ENCODE data around the gene INTS14.

Gene INTS14

DNA sequence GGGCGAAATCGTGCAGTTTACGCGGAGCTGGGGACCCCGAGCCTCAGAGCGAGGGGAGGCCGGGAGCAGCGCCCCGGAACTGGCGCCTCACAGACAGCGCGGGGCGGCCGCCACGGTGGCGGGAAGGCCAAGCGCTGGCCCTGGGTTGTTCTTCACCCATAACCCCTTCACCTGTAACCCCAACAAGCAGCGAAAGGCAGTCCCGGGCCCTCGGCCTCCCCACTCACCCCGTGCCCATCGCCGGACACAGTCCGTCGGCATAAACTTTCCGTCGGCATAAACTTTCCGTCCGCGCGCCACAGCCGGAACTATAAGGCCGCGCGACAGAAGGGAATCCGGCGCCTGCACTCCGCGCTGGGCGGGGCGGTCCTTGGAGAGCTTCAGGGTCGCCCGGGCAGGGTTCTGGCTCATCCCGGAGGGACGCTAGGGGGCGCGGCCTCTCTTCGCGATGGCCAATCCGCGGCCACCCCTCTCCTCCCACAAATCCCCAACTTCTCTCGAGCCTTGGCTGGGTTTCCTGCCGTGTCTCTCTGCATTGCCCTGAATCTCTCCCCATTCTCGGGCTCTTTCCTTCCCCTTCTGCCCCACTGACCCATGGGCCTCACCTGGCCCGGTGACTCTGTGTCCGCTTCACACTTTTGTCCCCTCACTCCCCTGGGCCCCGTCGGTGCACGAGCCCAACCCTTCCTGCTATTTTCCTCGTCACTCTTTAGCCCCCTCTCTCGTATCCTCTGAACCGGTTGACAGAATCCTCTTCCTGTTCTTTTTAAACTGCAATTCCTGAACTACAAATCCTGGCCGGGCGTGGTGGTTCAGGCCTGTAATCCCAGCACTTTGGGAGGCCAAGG is at the start of gene INTS14:
Gene INTS14 (minus strand): TSS at position 261 of the 848 bp plus-strand sequence. CDS start 3,751 bp downstream, outside the sequence.
- DNase-seq: peak; percentile 44 to 97 (median 94)

DNA sequence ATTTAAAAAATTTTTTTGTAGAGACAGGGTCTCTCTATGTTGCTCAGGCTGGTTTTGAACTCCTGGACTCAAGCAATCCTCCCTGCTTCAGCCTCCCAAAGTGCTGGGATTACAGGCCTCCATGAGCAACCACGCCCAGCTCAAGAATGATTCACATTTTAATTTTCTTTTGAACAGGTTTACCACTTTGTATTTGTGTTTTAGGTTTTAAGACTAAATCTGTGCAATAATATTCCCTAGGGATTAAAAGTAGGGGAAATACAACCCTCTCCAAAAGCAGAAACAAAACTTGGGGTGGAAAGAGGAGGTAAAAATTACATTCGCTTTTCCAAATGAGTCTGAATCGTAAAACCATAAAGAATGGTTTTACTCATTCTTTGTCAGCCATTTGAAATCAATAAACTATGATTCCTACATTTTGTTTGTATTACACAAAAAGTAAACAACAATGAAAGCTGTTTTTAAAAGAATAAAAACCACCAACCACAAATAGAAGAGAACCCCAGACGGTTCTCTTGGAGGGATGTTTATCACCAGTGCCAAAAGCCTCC is 48.6 kb upstream of the INTS14 start:
- no peak for DNase-seq

GRCh38 chr15:65655457-65655856 is 44.5 kb upstream of the INTS14 start:
- DNase-seq: no peak

DNA sequence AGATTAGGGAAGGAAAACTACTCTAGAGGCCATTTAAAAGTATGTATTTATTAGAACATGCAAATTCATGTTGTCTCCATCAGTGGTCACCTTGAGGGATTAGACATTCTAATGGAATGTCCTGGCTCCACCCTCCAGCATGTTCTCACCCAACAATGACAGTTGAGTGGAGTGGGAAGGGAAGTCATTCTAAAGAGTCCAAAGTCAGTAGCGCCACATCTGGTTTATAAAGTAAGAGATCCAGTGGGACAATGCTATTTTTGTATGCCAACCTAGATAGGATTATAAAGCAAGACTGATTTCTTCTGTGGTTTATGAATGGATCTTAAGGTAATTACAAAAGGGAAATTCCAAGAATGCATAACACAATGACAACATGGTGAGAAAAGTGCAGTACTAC is 44.1 kb upstream of the INTS14 start:
- DNase-seq: no peak

DNA sequence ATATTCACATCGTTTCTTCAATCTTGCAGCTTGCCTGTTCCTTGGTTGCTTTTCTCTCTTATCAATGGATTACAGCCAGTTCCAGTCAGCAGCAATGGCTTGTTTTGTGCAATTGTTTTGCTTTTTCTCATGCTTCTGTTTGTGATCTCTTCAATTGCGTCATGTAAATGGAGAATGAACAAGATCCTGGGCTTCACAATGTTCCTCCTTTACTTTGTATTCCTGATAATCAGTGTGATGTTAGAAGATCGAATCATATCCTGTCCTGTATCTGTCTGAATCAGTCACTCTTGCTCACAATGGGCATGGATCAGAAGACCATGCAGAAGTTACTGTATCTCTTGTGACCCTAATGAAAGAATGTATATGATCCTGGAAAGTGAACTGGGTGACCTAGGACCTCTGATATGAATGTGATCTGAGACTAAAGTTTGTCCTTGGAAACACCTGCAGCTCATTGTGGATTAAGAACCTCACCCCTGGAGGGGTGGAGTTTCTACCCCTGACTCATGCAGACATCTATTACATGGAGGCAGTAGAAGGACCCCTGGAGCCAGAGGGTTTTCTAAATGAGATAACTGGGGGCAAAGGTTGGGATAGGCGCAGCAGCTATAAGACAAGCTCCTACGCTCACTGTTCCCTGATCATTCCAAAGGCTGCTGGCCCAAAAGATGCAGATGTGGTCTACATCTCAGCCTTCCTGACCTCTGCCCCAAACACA is 43.0 kb upstream of the INTS14 start:
- no peak for DNase-seq

DNA sequence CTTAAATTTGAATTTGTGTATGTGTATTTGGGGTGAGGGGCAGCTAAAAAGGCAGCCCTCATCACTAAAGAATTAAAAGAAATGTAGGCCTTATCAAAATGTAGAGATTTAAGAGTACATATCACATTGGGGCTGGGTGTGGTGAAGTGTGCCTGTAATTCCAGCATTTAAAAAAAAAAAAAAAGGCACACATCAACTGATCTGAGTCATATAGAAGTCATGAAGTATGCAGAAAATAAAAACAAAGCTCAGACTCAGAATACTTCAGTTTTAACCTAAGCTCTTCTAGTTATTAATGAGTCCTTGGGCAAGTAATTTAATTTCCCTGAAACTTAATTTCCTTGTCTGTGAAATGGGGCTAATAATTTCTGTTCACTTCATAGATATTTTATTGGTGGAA is 42.4 kb upstream of the INTS14 start:
- no peak for DNase-seq

GRCh38 chr15:65651831-65652749 is 41.2 kb upstream of the INTS14 start:
- DNase-seq: no peak

DNA sequence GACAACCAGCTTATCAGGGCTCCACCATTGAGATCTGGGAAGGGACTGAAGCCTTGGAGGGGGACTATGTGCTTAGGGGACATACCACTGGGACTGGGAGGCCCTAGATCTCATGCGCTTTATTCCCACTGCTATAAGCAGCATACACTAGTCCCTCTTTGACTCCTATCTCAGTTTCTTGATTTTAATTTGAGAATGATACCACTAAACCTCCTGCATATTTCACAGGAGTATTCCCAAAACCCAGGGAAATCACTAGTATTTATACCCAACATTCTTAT is 40.1 kb upstream of the INTS14 start:
- no peak for DNase-seq

DNA sequence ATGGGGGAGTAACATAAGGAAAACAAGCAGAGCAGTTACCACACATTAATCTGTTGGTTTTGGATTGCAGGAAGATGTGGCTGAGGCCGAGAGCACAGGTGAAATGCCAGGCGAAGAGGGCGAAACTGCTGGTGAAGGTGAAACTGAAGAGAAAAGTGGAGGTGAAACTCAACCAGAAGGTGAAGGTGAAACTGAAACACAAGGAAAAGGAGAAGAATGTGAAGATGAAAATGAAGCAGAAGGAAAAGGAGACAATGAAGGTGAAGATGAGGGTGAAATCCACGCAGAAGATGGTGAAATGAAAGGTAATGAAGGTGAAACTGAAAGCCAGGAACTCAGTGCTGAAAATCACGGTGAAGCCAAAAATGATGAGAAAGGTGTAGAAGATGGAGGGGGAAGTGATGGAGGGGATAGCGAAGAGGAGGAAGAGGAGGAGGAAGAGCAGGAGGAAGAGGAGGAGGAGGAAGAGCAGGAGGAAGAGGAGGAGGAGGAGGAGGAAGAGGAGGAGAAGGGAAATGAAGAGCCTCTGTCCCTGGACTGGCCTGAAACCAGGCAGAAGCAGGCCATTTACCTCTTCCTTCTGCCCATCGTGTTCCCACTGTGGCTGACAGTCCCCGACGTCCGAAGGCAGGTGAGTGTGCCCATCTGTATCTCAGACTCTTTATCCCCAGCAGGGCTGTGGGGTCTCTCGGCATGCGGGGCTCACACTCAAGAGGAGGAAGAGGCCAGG is 39.5 kb upstream of the INTS14 start:
- no peak for DNase-seq

DNA sequence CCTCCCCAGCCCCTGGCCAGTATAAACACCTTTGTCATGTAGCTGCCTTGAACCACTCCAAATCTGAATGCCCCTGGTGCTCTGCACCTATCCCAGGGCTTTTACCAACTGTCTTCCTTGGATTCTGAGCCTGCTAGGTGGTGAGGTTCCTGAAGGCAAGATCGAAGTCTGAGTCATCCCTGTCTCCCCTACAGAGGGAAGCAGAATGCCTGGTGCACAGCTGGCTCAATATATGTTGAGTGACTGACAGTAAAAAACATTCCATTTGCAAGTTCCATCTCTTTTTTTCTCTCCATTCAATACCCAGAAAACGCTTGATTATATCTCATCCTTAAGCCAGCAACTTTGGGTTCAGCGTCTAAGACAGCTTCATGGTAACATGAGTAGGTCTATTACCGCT is 35.6 kb upstream of the INTS14 start:
- DNase-seq: no peak

GRCh38 chr15:65645392-65645791 is 34.5 kb upstream of the INTS14 start:
- no peak for DNase-seq

GRCh38 chr15:65644282-65644681 is 33.4 kb upstream of the INTS14 start:
- no peak for DNase-seq

GRCh38 chr15:65642594-65642993 is 31.7 kb upstream of the INTS14 start:
- no peak for DNase-seq

DNA sequence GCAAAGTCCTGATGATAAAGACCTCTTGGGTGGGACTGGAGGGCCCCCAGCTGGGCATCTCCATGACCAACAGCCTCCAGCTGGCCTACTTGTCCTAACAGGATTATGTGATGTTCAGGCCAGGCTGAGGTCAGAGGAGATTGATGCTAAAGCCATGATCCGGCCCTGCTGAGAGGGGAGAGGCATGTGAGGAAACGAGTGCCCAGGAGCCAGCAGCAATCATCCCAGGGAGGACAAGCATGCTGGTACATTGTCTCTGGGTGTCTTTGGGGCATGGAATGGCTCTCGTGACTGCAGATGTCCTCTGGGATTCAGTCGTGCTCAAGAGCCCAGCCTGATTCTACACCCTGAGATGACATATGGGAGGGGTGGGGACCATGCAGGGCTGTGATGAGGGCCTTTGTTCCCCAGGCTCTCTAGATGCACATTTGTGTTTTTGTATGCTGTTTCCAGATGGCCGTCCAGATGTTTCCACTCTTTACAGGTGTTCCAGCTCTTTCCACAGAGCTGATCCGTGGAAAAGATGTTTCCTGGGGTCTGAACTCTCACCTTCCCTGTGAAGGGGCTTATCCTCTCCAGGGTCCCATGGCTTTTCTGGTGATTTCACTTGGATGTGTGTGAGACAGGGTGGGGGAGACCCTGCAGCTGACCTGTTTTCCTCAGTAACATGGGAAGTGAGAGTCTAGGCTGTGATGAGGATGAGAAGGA is 31.0 kb upstream of the INTS14 start:
- DNase-seq: peak in 2 of 58 donors; percentile 4 to 10

GRCh38 chr15:65639509-65639908 is 28.6 kb upstream of the INTS14 start:
- DNase-seq: no peak

DNA sequence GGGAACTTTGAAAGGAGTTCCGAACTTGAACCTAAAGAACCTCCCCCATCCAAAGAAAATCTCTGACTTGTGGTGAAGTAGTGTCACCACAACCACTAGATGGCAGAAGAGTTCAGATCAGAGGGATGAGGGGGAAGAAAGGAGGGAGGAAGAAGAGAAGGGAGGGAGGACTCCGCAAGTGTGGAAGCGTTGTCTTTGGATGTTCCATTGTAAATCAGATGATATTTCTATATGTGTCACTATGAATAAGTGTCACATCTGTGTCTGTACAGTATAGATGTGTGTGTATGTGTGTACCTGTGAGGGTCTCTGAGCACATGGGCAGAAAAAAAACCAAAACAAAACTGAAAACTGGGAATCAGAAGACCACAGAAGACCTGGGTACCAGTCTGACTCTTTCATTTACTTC is 27.8 kb upstream of the INTS14 start:
- peak in 14 of 58 donors; percentile 2 to 66 (median 22) for DNase-seq

DNA sequence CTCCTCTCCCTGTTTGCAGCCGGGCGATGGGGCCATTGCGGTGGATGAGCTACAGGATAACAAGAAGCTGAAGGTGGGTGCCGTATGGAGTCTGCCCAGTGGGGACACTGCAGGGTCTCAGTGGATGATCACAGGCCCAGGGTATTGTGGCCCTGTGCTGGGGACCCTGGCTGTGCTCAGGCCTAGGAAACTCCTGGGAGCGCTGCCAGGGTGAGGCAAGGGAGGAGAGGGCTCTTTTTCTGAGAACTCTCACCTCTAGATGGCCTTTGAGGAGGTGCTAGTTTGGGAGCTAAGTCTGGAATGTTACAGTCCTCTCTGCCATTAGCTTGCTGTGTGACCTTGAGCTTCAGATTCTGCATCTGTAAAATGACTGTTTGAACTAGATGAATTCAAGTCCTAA is 27.2 kb upstream of the INTS14 start:
- no peak for DNase-seq

GRCh38 chr15:65634356-65634755 is 23.4 kb upstream of the INTS14 start:
- DNase-seq: no peak

GRCh38 chr15:65633752-65634151 is 22.8 kb upstream of the INTS14 start:
- DNase-seq: no peak

DNA sequence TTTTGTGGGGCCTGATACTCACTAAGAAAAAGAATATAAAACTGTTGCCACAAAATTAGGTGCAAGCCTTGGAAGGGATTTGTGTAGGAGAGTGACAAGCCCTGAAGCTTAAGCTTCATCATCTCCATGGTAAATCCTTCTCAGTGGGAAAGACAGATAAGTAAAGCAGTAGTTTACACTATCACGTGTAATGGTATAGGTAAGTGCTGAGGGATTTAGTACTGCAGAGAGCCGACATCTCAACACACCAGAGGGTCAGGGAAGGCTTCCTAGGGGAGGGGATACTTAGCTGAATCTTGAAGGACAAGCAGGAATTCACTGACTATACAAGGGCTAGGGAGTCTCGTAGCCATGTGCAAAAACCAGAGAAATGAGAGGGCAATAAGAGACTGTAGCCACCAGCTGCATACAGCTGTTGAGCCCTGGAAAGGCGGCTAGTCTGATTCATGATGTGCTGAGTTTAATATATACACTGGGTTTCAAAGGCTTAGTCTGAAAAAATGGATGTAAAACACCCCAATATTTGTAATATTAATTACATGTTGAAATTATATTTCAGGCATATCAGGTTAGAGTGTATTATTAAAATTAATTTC is 21.9 kb upstream of the INTS14 start:
- no peak for DNase-seq
